ENCODE data around the gene LRRC55.

The LRRC55 gene

GRCh38 chr11:57203882-57204480 is 22.2 kb downstream of the LRRC55 start:
- DNase-seq: no peak

DNA sequence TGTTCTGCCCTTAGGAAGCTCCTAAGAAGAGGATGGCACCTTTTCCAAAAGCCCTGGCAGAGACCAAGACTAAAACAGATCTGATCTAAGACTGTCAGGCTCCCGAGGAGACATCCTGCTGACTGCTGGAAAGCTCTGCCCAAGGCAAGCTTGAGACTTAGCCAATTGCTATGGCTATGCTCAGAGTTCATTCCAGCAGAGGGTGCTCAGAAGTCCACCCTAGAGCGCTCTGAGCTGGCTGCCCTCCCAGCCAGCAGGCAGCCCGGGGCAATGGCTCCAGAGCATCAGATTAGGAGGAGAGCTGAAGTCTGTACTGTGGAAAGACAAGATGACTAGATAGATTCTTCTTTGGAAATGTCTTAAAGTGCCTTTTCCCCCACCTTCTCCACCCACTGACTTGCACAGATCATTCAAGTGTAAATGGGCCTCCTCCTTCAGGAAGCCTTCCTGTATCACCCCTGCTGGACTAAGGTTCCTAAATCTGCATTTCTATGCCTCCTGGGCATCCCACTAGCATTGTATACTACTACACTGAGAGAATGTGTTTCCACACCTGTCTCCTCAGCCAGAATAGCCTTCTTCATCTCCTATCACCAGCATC is 23.4 kb downstream of the LRRC55 start:
- DNase-seq: no peak

DNA sequence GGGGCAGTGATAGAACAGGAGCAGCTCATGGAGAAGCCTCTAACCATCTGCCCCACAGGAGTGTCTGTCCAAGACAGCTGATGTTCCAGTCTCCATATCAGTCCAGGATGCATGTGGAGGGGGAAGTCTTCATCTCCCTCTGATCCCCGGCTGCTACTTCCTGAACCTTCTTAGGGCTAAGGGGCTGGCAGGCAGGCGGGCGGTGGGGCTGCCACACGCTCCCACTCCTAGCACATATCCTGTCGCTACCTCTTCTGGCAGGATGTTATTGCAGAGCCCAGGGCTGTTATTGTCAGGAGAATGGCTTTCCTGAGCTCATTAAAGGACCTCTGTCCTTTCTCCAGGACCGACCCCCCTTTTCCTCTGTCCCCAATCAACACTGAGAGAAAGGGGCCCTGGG is 25.4 kb downstream of the LRRC55 start:
- DNase-seq: no peak

DNA sequence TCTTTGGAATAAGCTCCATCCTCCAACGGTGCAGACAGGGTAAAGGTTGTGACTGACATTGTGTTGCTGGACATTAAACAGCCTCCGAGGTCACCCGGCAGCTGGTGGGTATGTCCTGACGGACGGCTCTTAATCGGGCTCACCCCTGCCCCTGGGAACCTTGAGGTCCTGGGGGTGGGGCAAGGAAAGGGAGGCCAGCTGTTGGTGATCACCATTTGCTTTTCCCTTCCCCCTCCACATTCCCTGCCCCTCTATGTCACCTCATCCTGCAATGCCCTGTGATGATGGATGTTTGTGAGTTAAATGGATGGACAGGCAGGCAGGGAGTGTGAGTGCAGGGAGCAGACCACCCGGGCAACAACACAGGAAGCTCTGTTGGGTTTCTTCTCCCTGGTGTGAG is 29.0 kb downstream of the LRRC55 start:
- DNase-seq: no peak

DNA sequence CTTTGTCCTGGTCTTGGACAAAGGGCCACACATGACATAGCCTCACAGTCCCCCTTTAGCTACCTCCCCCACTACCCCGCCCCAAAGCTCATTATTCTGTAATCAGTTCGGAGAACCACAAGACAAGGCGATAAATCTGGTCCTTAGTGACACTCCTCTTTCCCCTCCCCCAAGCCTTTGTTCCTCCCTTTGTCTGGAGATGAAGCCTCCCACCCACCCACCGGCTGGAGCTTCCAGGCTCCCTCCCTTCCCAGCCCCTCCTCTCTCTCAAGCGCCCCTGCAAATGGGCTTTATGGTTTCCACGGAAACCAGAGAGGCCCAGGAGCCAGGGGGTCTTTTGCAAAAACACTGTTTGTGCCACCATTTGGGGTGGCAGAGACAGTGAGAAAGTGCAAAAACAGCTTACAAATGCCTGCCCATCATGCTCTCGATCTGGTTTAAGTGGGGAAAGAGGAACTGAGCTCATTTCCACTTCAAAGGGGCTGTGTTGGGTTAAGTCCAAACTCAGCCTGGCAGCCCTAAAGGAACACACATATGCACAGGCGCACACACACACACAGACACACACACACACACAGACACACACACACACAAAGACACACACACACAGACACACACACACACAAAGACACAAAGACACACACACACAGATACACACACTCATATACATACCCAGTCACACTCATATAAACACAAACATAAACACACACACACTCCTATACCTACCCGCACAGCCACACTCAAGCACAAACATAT is 31.8 kb downstream of the LRRC55 start:
- DNase-seq: no peak

- no peak for DNase-seq
Observed at GRCh38 chr11:57214098-57214417, 32.3 kb downstream of the LRRC55 start.

DNA sequence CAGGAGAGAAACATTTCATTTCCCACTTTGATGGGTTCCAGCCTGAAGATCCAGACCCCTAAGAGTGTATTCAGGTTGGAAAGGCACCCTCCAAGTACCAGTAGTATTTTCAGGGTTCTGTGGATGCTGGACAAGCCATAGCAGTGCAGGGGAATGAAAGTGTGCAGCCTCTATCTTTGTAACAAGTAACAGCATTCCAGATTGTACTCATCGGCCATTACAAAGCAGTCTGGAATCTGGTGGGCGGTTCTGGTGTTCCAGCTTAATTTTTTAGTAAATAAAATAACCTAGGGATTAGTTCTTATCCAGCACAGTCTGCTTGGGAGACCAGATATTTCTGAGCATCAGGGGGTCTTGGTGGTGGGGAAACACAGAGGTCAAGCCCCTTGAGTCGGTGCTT is 32.7 kb downstream of the LRRC55 start:
- no peak for DNase-seq

GRCh38 chr11:57216463-57216862 is 34.7 kb downstream of the LRRC55 start:
- DNase-seq: no peak

DNA sequence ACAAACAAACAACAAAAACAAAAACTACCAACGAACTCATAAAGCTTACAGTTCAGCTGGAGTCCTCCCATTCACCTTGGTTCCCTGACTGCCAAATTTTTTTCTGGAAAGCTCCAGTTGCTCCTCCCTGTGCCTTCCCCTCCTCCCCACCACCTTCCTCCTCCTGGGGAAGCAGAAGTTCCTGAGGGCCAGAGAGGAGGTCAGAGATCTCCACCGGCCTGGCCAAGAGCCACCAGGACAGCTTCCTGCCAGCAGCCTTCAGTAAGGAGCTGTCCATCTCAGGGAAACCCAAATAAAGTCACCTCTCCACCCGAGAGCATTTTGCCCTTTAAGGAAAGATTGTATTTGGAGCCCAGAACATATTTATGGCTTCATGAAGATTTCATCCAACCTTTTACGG is 35.3 kb downstream of the LRRC55 start:
- DNase-seq: no peak

DNA sequence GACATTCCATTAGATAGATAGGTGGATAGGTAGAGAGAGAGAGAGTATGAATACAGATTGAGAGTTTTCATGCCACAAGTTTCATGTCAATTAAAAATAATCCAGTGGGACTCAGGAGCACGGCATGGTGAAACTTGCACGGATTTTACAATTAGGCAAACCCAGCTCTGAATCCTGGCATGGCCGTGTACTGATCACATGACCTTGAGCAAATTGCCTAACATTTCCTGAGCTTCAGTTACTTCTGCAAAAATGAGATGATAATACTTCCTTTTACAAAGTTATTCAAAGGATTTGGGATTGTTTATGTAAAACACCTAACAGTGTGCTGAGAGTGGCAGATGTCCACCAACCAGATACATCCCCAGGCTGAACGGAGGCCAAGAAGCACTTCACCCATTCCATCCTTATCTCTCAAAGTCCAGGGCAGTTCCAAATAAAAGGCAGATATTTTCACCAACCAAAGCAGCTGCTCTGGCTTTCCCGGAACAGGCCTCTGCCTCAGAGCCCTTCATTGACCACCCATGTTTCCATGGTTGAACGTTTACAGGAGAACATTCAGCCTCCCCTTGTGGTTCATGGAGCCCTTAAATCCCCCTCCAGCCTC is 37.4 kb downstream of the LRRC55 start:
- no peak for DNase-seq

DNA sequence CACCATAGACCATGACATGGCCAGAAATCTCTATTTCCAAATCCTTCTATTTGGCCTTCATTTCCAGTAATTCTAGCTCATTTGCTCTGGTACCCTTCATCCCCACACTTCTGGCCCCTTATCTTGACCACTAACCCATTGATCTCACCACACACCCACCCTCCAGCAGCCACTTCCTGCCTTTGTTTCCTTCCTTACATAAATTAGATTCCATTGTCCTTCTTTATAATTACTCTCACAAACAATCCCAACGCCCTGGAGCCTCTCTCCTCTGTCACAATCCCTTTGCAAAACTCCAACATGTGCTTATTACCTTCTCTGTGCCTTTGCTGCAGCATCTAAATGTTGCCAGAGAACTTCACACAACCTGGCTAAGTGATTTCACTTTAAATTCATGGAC is 40.5 kb downstream of the LRRC55 start:
- DNase-seq: no peak

DNA sequence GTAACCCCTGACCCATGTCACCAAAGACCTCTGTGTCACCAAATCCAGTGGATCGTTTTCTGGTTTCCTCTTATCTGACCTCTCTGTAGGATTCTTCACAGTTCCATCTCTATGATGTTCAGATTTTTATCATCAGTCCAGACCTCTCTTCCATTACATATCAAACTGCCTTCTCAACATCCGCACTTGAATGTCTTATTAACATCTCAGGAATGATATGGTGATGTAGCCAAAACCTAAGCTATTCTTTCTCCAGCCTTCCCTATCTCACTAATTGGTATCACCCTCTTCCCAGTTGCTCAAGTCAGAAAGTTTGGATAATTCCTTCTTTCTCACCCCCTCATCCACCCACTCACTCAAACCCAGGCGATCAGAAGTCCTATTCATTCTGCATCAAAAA is 41.8 kb downstream of the LRRC55 start:
- DNase-seq: no peak

- no peak for DNase-seq
Observed at GRCh38 chr11:57224128-57224527, 42.4 kb downstream of the LRRC55 start.

GRCh38 chr11:57224537-57224936 is 42.8 kb downstream of the LRRC55 start:
- no peak for DNase-seq

DNA sequence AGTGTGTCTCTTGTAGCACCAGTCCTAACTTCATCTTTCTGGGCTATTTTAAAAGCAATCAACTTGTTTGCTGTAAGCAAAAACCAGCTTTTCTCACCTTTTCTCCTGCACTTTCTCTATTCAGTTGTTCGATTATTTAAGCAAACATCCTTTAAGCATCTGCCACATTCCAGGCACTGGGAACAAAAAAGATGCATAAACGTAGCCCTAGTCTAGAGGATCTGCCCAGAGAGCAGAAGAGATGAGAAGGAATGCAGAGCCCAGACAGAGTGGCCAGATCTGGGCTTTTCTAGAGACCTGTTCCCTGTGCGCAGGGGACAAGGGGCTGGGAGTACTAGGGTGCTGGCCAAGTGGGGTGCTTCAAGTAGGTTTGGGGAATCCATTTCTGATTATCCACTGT is 46.8 kb downstream of the LRRC55 start:
- DNase-seq: no peak

DNA sequence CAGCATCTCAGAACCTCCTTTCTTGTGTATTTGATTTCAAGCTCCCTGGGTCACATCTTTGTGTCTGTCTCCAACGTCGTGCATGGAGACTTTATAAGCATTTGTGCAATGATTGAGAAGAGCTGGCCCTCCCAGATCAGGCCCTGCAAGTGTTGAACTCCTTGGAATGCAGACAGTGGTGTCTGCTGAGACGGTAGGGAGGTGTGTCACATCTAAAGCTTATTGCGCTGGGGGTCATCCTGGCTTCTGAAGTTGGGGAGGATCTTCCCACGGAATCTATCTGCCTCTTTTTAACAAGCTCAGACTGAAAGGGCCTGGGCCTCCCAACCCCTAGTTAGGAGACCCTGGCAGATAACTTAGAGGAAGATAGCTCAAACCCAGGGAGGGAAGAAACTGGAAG is 48.6 kb downstream of the LRRC55 start:
- DNase-seq: no peak

DNA sequence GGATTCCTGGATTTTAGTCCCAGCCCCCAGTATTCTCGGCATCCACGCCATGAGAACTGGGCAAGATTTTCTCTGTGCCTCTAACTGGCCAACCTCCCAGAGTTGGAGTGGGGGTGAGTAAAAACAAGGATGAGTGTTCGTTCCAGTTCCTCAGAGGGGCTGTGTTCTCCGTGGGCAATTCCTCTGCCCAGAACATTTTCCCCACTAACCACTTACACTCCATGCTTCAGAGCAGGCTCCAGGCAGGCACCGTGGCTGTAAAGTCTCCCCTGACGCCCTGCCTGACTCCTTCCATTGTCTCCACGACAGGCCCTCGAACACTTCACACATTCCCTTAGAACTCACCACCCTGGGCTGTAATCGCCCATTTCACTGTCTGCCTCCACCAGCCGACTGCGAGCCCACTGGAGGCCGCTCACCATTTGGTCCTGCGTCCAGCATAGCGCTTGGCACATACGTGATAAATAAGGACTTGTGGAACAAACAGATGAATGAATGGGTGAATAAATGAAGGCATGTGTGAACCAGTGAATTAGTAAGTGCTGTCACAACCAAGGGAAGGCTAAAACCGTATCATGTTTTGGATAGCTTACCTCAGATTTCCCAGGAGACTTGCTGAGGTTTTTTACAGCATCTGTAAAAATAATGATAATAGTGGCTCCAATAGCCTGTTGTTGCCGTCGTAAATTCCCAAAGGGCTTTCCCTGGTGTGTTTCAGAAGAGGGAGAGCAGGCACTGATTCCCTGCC is 49.2 kb downstream of the LRRC55 start:
- DNase-seq: no peak

DNA sequence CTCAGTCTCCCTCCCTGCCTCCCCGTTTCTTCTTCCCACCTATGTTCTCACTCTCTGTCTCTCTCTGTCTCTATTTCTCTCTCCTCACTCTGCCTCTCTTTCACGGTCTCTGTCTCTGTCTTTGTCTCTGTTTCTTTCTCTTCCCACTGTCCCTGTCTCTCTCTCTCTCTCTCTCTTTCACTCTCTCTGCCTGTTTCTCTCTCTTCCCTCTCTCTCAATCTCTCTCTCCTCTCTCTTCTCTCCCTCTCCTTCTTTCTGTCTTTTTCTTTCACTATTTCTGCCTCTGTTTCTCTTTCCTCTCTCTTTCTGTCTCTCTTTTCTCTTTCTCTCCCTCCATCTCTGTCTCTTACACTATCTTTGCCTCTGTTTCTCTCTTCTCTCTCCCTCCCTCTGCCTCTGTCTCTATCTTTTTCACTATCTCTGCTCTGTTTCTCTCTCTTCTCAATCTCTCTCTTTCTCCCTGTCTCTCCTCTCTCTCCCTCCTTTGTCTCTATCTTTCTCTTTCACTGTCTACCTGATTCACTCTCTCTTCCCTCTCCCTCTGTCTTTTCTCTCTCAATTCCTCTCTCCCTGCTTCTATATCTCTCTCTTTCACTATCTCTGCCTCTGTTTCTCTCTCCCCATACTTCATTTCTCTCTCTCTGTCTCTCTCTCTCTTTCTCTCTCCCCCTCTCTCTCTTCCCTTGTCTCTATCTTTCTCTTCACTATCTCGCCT is 49.9 kb downstream of the LRRC55 start:
- DNase-seq: no peak

DNA sequence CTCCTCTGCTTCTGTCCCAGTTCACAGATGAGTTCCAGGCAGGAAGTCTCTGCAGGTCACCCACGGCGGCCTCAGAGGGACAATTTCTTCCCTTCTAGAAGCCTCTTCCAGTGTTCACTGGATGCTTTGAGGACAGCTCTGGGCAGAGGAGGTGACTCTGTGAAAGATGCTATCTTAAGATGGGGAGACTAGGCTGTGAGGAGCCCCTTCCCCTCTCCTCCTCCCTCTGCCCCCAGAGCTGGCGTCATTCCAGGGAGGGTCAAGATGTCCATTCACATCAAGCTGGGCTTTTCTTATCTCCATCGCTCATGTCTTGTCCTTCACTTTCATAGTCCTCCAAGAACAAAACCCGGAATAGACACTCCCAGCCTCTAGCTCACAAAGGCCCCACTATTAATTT is 51.9 kb downstream of the LRRC55 start:
- DNase-seq: no peak

GRCh38 chr11:57235761-57236703 is 54.3 kb downstream of the LRRC55 start:
- no peak for DNase-seq

DNA sequence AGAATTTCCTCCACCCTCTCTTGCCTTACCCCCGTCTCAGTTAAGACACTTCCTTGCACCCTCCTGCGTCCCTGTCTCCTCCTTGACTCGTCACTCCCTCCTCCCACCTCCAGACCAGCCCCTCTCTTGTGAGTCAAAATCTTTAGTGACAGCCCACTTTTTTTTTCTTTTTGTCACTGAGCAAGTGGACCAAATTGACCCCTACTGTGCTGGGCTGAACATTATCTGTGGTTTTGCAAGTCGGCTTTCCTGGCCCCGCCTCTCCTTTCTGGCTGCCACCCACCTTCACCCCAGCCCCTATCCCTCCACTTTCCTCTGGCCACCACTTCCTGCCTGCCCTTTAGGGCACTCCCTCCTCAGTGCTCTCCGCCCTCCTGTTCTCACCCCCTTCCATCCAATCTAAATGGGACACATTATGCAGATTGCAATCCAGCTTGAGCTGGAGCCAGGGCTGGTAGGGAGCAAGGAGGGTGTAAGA is 55.5 kb downstream of the LRRC55 start, which contains the start of gene APLNR:
Gene APLNR (minus strand): TSS at position 47 of the 478 bp plus-strand sequence. CDS start 246 bp downstream, outside the sequence.
- no peak for DNase-seq
